HFFc6 (cell line): Measurements from ENCODE around the gene AMER3. TPM values are rescaled to one million over a fixed set of nuclear protein-coding genes. Genes with fewer than 3 reads are reported as not detected.

ENCODE experiments used
- DNase-seq: peaks from one replicate; pipeline ENCODE4 v3.0.0-alpha.2; 2018
- H3K27ac Mint-ChIP-seq: 2 replicates; pipeline ENCODE4 v1.8.0; 2020; ENCODE audit warnings: mild to moderate bottlenecking, mixed read lengths
- H3K27me3 Mint-ChIP-seq: 2 replicates; pipeline ENCODE4 v1.8.0; 2021; ENCODE audit warnings: mild to moderate bottlenecking, moderate library complexity, mixed read lengths; ENCODE audit not compliant: insufficient read depth
- H3K36me3 Mint-ChIP-seq: 2 replicates; pipeline ENCODE4 v1.8.0; 2021; ENCODE audit warnings: low read depth, mixed read lengths
- H3K4me1 Mint-ChIP-seq: 2 replicates; pipeline ENCODE4 v1.8.0; 2020; ENCODE audit warnings: low read depth, mixed read lengths
- H3K4me3 Mint-ChIP-seq: 2 replicates; pipeline ENCODE4 v1.8.0; 2020; ENCODE audit warnings: mild to moderate bottlenecking, moderate library complexity, mixed read lengths
- H3K9me3 Mint-ChIP-seq: 2 replicates; pipeline ENCODE4 v1.8.0; 2020; ENCODE audit warnings: mild to moderate bottlenecking, mixed read lengths
- CTCF ChIP-seq: fragments of 200-600 bp; sonication (generic); IDR thresholded peaks from 2 replicates; pipeline ENCODE4 v1.5.0; 2021; ENCODE audit warnings: antibody characterized with exemption, mild to moderate bottlenecking
- total RNA-seq, 6 experiments: library from RNA; stranded (reverse); fragmentation: NEBNext Ultra II Directional; extraction: Animal tissue kit (Norgen Biotek cat#: 25700); gene quantifications; 2 replicates in 1 of 6; 3 replicates in 5 of 6; pipeline ENCODE4 v1.2.3, GENCODE V29; 2021

The AMER3 gene
- total RNA-seq, 6 experiments from 2014 or later: not detected

GRCh38 chr2:130766037-130766436, 10.7 kb downstream of the AMER3 start:
- Mint-ChIP-seq H3K4me1 (no peaks in the 10 kb centered on the region), H3K27ac (no peak overlapping the region), H3K4me3 (no peak overlapping the region), H3K9me3 (peaks cover 23% of the 10 kb centered on the region), H3K27me3 (peaks cover 4% of the 10 kb centered on the region), H3K36me3 (no peaks in the 10 kb centered on the region)
- DNase-seq: no peak
- TF ChIP-seq CTCF: no peak

DNA sequence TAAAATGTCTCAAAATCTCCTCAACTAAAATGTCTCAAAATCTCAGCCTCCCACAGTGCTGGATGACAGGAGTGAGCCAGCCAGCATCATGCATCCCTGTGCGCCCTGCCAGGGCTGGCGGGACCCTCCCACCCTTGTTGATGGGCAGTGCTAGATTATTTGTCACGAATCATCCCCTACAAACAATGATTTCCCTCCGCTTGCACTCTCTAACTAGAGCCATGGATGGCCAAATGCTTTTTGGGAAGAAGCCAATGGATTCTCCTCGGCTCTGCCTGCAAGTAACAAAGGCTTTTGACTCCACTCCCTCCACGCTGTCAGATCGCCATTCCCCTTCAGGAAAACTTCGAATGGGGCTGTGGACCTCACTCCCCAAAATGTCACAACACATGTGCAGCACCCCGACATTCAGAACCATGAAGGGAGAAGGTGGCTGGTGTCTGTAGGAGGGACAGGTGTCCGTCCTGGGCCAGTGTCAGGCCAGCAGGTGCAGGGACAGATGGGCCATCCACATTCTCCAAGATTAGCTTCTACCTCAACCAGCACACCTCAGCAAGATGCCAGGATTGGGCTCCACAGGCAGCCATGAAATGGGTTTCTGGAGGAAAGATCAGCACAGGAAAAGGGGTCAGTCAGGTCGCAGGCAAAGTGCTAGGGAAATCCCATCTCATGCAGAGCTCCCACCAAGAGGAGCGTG, 11.5 kb downstream of the AMER3 start:
- DNase-seq: no peak
- Mint-ChIP-seq H3K9me3 (peaks cover 15% of the 10 kb centered on the region), H3K36me3 (no peaks in the 10 kb centered on the region), H3K4me3 (no peak overlapping the region), H3K27ac (no peak overlapping the region), H3K4me1 (no peaks in the 10 kb centered on the region), H3K27me3 (peaks cover 4% of the 10 kb centered on the region; the same call in 1 of the 2 replicates)
- TF ChIP-seq CTCF: no peak

- no peaks in the 10 kb centered on the region for H3K36me3 Mint-ChIP-seq
- no peaks in the 10 kb centered on the region for H3K4me1 Mint-ChIP-seq
- H3K9me3 Mint-ChIP-seq: peaks cover 16% of the 10 kb centered on the region
- TF ChIP-seq CTCF: no peak
- H3K4me3 Mint-ChIP-seq: no peak overlapping the region
- H3K27me3 Mint-ChIP-seq: peaks cover 4% of the 10 kb centered on the region; the same call in 1 of the 2 replicates
- DNase-seq: no peak
- H3K27ac Mint-ChIP-seq: no peak overlapping the region
Observed at GRCh38 chr2:130767408-130767775, 12.1 kb downstream of the AMER3 start.

DNA sequence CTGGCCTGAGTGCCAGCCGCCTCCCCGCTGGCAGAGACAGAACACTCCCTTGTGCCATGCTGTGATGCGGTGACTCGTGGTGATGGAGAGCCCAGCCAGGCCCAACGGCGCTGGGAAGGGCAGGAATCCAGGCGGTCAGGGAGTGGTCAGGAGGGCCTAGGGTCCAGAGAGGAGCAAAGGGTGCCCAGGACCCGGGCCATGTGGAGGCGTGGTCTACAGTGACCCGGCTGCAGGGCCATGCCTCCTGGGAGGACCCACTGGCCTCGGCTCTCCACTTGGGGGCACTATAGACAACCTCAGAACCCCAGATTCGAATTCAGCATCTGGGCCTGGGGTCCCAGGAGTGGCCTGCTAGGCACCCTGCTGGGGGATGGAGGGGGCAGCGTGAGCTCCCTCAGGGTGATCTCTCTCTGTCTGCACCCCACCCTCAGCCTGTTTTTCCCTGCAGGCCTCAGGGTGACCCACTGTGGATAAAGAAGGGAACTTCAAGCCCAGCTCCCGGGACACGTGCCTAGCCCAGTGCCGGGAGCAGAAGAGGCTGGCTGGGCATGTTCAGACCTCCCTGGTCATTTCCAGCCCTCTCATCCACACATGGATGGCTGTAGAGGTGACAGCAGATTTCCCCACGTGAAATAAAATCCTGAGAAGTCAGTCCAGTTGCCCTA, 13.0 kb downstream of the AMER3 start:
- peaks cover 4% of the 10 kb centered on the region; the same call in 1 of the 2 replicates for H3K27me3 Mint-ChIP-seq
- TF ChIP-seq CTCF: no peak

GRCh38 chr2:130769343-130769907, 14.1 kb downstream of the AMER3 start:
- DNase-seq: no peak
- Mint-ChIP-seq H3K9me3 (peaks cover 24% of the 10 kb centered on the region), H3K27me3 (peaks cover 4% of the 10 kb centered on the region; the same call in 1 of the 2 replicates), H3K4me3 (no peak overlapping the region), H3K27ac (no peak overlapping the region), H3K4me1 (no peaks in the 10 kb centered on the region), H3K36me3 (no peaks in the 10 kb centered on the region)
- no peak for TF ChIP-seq CTCF

More for the DNA sequence above, 13.0 kb downstream of the AMER3 start:
- no peak overlapping the region for H3K27ac Mint-ChIP-seq
- no peaks in the 10 kb centered on the region for H3K4me1 Mint-ChIP-seq
- H3K4me3 Mint-ChIP-seq: no peak overlapping the region
- H3K36me3 Mint-ChIP-seq: no peaks in the 10 kb centered on the region
- peaks cover 22% of the 10 kb centered on the region for H3K9me3 Mint-ChIP-seq
- DNase-seq: no peak
